ENCODE measurements around the gene EMD.

The EMD gene

GRCh38 chrX:154419189-154419588, 40.1 kb downstream of the EMD start:
- DNase-seq (ENCODE audit: low read depth in 3 of 3) = no peak

- DNase-seq (ENCODE audit: low read depth in 3 of 3) = no peak
Observed at GRCh38 chrX:154419688-154420401, 40.8 kb downstream of the EMD start.

GRCh38 chrX:154420402-154420756, 41.3 kb downstream of the EMD start:
- no peak for DNase-seq (ENCODE audit: low read depth in 3 of 3)

GRCh38 chrX:154426916-154427770, 48.0 kb downstream of the EMD start:
- no peak for DNase-seq (ENCODE audit: low read depth in 3 of 3)

GRCh38 chrX:154428176-154429171, 49.4 kb downstream of the EMD start, which contains the start of gene ATP6AP1:
Gene ATP6AP1 (plus strand): TSS chrX:154428677. CDS start chrX:154428693, 16 bp downstream.
- peak; percentile 69 to 89 (median 73) for DNase-seq (ENCODE audit: low read depth in 3 of 3)

GRCh38 chrX:154429711-154430110, 50.6 kb downstream of the EMD start:
- no peak for DNase-seq (ENCODE audit: low read depth in 3 of 3)

- DNase-seq (ENCODE audit: low read depth in 3 of 3) = no peak
Observed at GRCh38 chrX:154430479-154430878, 51.4 kb downstream of the EMD start.

GRCh38 chrX:154430916-154431315, 51.8 kb downstream of the EMD start:
- no peak for DNase-seq (ENCODE audit: low read depth in 3 of 3)
